Measurements from ENCODE around the gene SLC5A8.

Gene SLC5A8, protein sequence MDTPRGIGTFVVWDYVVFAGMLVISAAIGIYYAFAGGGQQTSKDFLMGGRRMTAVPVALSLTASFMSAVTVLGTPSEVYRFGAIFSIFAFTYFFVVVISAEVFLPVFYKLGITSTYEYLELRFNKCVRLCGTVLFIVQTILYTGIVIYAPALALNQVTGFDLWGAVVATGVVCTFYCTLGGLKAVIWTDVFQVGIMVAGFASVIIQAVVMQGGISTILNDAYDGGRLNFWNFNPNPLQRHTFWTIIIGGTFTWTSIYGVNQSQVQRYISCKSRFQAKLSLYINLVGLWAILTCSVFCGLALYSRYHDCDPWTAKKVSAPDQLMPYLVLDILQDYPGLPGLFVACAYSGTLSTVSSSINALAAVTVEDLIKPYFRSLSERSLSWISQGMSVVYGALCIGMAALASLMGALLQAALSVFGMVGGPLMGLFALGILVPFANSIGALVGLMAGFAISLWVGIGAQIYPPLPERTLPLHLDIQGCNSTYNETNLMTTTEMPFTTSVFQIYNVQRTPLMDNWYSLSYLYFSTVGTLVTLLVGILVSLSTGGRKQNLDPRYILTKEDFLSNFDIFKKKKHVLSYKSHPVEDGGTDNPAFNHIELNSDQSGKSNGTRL

DNA sequence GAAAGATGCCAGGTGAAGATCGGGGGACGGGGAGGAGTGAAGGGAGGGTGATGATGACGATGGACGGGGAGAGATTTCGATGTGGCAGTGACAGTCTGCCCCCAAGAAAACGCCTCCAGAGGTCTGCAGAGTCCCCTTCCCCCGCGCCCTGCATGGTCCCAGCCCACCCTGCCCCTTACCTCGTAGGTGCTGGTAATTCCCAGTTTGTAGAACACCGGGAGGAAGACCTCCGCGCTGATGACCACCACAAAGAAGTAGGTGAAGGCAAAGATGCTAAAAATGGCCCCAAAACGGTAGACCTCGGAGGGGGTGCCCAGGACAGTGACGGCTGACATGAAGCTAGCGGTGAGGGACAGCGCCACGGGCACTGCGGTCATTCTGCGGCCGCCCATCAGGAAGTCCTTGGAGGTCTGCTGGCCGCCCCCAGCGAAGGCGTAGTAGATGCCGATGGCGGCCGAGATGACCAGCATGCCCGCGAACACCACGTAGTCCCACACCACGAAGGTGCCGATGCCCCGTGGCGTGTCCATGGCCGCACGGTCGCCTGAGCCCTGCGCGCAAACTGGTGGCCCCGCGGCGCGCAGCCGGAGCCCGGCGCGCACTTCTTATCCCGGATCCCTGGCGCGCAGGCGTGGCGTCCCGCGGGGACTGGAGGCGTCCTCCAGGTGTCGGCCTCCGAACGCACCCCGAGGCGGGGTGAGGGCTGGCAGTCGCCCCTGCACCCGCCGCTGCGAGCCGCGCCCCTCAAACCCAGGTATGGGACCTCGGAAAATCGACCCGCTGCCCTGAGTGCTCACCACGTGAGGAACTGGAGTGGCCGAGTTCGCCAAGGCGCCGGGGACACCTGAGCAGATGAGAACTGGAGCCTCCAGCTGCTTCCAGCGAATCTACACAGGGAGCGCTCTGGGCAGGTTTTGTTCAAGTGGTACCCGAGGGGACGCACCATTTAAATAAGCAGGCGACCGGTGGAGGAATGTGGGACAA is at the start of gene SLC5A8:
Gene SLC5A8, minus strand, starts transcription at position 920 of the 984 bp plus-strand sequence. Its CDS starts 390 bp downstream, at position 530.
- in situ Hi-C loops (cut with HindIII; ENCODE audit: low sequenced_read_pairs), result no loop called here
- H3K4me3 ChIP-seq (ENCODE audit: low read depth, low read length), result peak within 1 kb of the TSS; percentile 38
- TF ChIP-seq, protein P1, sequence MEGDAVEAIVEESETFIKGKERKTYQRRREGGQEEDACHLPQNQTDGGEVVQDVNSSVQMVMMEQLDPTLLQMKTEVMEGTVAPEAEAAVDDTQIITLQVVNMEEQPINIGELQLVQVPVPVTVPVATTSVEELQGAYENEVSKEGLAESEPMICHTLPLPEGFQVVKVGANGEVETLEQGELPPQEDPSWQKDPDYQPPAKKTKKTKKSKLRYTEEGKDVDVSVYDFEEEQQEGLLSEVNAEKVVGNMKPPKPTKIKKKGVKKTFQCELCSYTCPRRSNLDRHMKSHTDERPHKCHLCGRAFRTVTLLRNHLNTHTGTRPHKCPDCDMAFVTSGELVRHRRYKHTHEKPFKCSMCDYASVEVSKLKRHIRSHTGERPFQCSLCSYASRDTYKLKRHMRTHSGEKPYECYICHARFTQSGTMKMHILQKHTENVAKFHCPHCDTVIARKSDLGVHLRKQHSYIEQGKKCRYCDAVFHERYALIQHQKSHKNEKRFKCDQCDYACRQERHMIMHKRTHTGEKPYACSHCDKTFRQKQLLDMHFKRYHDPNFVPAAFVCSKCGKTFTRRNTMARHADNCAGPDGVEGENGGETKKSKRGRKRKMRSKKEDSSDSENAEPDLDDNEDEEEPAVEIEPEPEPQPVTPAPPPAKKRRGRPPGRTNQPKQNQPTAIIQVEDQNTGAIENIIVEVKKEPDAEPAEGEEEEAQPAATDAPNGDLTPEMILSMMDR (IDR thresholded peaks at IDR 0.05; ENCODE audit: low read depth, low read length, missing control alignments), result no peak
- DNase-seq (ENCODE audit: low read depth), result no peak

DNA sequence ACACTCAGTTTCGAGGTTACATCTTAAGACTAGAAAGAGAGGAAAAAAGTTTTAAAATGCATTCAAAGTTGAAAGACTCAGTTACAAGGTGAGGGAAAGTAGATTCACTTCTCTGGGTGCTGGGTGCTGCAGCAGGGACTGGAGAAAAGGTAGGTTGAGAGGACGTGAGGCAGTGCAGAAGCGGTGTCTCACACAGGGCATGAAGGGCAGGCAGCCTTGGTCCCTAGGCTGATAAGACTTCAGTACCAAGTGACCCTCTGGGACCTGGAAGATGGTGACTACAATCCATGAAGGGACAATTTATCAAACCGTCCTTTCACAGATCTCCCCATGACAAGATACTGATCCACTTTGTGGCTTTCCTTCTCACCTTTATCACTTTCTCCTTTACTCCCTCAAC is 47.3 kb upstream of the SLC5A8 start:
- no peak for DNase-seq (ENCODE audit: low read depth)

DNA sequence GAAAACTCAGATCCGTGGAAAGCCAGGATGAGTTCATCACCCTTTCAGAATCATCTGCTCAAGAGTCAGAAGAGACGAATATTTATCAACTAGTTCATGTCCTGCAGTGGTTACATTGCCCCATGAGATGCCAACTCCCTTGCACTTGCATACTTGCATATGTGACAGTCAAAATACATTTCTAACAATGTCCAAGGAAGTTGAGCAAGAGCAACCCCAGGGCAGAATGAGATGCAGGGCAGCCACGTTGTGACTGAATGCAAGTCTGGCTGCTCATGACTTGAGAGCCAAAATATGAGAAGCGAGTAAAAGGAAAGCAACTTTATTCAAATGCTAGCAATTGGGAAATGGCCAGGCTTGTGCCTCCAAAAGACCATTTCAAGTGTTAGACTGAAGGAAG is 46.2 kb upstream of the SLC5A8 start:
- TF ChIP-seq, protein P1 (IDR thresholded peaks at IDR 0.05; ENCODE audit: low read depth, low read length, missing control alignments), result no peak
- no peak overlapping the region for H3K4me3 ChIP-seq (ENCODE audit: low read depth, low read length)

More for the DNA sequence above, 47.3 kb upstream of the SLC5A8 start:
- H3K4me3 ChIP-seq (ENCODE audit: low read depth, low read length), result no peak overlapping the region
- TF ChIP-seq, protein P1 (IDR thresholded peaks at IDR 0.05; ENCODE audit: low read depth, low read length, missing control alignments), result no peak
- in situ Hi-C loops (cut with HindIII; ENCODE audit: low sequenced_read_pairs), result no loop called here

DNA sequence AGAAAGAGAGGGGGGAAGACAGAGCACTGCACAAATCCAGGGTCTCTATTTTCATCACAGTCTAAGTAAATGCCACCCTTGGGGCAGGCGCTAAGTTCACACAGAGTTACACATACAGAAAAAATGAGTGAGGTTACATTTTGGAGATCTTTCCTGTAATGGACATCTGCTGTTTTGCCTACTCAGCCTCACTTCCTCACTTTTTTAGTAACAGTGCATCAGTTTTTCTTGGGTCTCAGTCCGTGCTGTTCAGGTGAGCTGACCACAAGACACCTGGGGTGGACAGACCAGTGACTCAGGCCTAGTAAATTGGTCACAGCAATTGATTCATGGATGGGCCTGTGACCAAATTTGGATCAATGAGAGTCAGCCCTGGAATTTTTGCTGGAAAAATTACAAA is 33.6 kb upstream of the SLC5A8 start:
- no peak overlapping the region for H3K4me3 ChIP-seq (ENCODE audit: low read depth, low read length)
- in situ Hi-C loops (cut with HindIII; ENCODE audit: low sequenced_read_pairs), result no loop called here
- no peak for DNase-seq (ENCODE audit: low read depth)
- TF ChIP-seq, protein P1 (IDR thresholded peaks at IDR 0.05; ENCODE audit: low read depth, low read length, missing control alignments), result no peak

More for the DNA sequence above, 46.2 kb upstream of the SLC5A8 start:
- in situ Hi-C loops (cut with HindIII; ENCODE audit: low sequenced_read_pairs), result no loop called here
- no peak for DNase-seq (ENCODE audit: low read depth)

DNA sequence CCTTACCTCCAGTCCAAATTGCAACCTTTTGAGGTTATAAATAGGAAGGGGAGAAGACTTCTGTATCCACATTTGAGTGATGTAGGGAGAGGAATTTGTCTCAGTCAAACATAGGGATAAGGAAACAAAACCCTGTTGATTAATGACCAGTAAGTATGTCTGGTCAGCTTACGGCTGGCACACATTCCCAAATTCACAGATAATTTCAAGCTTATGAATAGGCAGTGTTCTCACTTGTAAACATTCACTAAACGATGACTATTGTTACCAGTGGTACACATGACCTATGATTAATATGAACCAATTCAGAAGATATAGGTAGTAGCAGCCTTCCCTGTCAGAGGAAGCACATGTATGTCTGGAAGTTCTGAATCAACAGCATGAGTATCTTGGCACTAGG is 33.0 kb upstream of the SLC5A8 start:
- in situ Hi-C loops (cut with HindIII; ENCODE audit: low sequenced_read_pairs), result no loop called here
- TF ChIP-seq, protein P1 (IDR thresholded peaks at IDR 0.05; ENCODE audit: low read depth, low read length, missing control alignments), result no peak
- H3K4me3 ChIP-seq (ENCODE audit: low read depth, low read length), result no peak overlapping the region
- DNase-seq (ENCODE audit: low read depth), result no peak

DNA sequence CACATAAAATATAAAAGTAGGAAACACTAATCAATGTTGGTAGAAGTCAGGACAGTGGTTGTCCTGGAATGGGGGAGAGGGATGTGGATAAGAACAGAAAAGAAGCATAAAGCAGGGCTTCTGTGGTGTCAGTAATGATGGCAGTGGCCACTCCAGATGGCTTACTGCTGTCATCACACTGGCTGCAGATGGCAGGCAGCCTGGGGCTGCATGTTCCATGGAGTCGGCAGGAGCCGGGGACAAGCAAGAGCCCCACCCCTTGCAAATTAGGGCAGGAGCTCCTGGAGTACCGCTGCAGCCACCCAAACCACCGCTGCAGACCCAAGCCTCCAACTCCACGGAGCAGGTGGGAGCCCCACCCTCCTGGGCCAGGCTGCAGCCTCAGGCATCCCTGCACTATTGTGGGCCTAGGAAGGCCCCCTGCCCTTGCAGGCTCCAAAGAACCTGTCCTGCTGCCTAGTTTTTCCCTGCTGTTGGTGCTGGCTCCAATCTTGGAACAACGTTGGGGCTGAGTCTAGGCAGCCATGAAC is 28.8 kb upstream of the SLC5A8 start:
- TF ChIP-seq, protein P1 (IDR thresholded peaks at IDR 0.05; ENCODE audit: low read depth, low read length, missing control alignments), result no peak
- no peak overlapping the region for H3K4me3 ChIP-seq (ENCODE audit: low read depth, low read length)
- in situ Hi-C loops (cut with HindIII; ENCODE audit: low sequenced_read_pairs), result no loop called here
- no peak for DNase-seq (ENCODE audit: low read depth)

Measured in astrocyte of the cerebellum (primary cell).